22Rv1 (cell line): Measurements from ENCODE around the gene PTPRM.

ENCODE experiments used
- ZFX ChIP-seq: fragments of 450-650 bp; IDR thresholded peaks from 2 replicates; pipeline ENCODE4 v1.6.1; 2017; ENCODE audit warnings: antibody characterized with exemption, borderline replicate concordance
- TF ChIP-seq, protein P1 (sequence below): fragments of 450-650 bp; IDR thresholded peaks from 2 replicates; pipeline ENCODE4 v1.5.1; 2017; ENCODE audit warnings: mild to moderate bottlenecking

DNA sequence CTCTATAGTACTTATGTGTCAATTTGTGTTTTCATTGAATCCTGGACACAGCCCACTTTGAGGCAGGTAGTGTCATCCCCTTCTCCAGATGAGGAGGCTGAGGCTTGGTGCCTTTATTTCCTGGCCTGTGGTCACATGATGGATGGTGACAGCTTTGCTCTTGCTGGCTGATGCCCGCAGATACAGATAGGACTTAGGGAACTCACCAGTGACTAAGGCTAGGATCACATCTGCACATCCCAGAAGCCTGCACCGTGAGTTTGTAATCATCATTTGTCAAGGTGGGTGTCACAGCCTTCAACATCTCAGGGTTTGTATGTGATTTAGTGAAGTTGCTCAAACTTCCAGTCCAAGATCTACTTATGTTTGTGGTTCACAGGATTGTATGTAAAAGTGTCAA is 747.0 kb downstream of the PTPRM start:
- TF ChIP-seq, protein P1, sequence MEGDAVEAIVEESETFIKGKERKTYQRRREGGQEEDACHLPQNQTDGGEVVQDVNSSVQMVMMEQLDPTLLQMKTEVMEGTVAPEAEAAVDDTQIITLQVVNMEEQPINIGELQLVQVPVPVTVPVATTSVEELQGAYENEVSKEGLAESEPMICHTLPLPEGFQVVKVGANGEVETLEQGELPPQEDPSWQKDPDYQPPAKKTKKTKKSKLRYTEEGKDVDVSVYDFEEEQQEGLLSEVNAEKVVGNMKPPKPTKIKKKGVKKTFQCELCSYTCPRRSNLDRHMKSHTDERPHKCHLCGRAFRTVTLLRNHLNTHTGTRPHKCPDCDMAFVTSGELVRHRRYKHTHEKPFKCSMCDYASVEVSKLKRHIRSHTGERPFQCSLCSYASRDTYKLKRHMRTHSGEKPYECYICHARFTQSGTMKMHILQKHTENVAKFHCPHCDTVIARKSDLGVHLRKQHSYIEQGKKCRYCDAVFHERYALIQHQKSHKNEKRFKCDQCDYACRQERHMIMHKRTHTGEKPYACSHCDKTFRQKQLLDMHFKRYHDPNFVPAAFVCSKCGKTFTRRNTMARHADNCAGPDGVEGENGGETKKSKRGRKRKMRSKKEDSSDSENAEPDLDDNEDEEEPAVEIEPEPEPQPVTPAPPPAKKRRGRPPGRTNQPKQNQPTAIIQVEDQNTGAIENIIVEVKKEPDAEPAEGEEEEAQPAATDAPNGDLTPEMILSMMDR, result no peak
- no peak for TF ChIP-seq ZFX
